IPS-NIHi7 (cell line): ENCODE measurements around the gene RGS7.
"Not testable (repeated sequence)": the region's sequence is repeated elsewhere in the genome, so short reads cannot be mapped to it uniquely, and the experiment has no call there.

Experiments used
- DNase-seq: peaks from one replicate; pipeline ENCODE4 v3.0.0; 2012; ENCODE audit warnings: mixed read lengths; ENCODE audit errors: extremely low spot score

The RGS7 gene

GRCh38 chr1:240917976-240918375 is 439.0 kb downstream of the RGS7 start:
- no peak for DNase-seq

DNA sequence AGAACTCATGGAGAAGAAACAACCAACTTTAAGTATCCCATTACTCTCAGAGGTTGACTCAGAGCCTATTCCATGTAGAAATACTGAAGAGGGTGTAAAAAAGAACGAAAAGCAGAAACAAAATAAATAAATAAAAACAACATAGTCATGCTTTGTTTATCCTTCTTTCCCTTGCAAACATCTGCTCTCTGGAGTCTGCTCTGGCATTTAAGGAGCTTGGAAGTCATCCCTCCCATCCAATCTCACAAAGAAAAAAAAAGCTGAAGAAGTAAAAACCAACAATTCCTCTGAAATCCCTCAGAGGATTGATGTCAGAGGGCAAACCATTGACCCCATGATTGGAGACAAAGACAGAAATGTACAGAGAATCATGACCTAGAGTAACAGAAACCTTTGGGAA is 442.5 kb downstream of the RGS7 start:
- no peak for DNase-seq

DNA sequence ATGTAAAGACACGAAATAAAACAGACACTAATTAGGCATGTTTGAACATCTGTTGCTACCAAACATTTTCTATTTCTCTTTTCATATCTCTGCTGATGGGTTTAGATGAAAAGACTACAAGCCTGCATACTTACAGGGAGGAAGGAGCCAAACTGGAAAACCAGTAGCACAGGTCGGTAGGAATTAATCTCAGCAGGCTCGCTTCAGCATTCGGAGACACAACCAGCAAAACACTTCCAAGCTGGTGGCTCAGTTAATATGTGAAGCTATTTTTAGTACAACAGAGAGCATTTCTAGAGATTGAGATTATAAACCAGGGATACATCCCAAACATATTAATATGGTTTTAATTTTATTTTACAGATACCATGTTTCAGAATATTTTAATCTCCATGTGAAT is 444.2 kb downstream of the RGS7 start:
- no peak for DNase-seq

GRCh38 chr1:240909701-240910457 is 447.1 kb downstream of the RGS7 start:
- DNase-seq, result no peak

DNA sequence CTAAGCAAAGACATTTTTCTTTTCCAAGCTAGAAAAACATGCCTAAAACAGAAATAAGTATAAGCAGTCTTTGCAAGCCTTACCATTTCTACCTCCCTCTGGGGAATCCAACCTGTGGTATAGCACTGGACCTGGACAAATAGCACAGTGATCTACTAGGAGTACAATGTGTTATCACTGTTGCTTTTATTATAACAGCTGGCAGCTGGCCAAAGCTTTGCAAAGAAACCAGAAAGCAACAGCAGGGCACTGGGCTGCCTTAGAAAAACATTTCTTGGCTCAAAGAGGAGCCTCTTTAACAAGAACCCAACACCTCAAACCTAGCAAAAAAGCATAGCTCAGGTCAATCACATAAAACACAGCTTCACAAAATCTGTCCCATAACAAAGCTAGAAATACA is 450.5 kb downstream of the RGS7 start:
- DNase-seq, result no peak

DNA sequence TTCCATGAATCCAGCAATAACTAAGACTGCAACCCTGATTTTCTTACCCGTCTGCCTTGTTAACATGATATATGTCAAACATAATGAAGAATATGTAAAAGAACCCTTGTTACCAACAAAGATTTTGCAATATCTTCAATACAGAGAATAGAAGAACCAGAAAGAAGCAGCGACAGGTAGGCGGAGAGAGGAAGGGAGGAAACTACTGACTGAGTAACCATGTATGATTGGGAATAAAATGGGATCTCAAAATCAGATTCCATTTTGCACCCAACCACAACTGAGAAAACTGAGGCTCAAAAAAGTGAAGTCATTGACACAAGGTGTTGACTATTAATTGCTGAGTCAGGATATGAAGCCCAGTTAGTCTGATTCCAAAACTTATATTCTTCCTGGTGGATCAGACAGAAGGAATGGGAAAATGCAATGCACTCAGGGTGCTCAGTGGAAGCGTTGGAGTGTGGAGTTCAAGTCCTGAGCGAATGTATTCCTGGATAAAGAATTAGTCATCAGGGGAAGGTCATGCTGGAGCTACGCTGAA is 451.7 kb downstream of the RGS7 start:
- DNase-seq, result no peak

DNA sequence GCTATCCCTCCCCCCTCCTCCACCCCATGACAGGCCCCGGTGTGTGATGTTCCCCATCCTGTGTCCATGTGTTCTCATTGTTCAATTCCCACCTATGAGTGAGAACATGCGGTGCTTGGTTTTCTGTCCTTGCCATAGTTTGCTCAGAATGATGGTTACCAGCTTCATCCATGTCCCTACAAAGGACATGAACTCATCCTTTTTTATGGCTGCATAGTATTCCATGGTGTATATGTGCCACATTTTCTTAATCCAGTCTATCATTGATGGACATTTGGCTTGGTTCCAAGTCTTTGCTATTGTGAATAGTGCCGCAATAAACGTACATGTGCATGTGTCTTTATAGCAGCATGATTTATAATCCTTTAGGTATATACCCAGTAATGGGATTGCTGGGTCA is 461.6 kb downstream of the RGS7 start:
- not testable (repeated sequence) for DNase-seq

- no peak for DNase-seq
These were observed 468.3 kb downstream of the RGS7 start for GRCh38 chr1:240888787-240889048.

- peak; percentile 85 for DNase-seq
These were observed 468.8 kb downstream of the RGS7 start for GRCh38 chr1:240888039-240888786.

- no peak for DNase-seq
These were observed 473.5 kb downstream of the RGS7 start for GRCh38 chr1:240883490-240883889.

DNA sequence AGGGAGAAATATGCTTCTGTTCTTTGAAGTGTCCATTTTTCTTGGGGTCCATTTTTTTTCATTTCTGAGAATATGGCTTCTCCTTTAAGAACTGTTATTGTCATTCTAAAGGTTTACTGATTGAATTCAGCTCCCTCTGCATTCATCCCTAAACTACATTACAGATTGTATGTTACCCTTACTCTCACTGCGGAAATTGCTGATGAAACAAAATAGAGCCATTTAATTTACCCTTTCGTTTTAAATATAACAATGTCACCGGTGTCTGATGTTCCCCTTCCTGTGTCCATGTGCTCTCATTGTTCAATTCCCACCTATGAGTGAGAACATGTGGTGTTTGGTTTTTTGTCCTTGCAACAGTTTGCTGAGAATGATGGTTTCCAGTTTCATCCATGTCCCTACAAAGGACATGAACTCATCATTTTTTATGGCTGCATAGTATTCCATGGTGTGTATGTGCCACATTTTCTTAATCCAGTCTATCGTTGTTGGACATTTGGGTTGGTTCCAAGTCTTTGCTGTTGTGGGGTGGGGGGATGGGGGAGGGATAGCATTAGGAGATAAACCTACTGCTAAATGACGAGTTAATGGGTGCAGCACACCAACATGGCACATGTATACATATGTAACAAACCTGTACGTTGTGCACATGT is 474.2 kb downstream of the RGS7 start:
- not testable (repeated sequence) for DNase-seq

DNA sequence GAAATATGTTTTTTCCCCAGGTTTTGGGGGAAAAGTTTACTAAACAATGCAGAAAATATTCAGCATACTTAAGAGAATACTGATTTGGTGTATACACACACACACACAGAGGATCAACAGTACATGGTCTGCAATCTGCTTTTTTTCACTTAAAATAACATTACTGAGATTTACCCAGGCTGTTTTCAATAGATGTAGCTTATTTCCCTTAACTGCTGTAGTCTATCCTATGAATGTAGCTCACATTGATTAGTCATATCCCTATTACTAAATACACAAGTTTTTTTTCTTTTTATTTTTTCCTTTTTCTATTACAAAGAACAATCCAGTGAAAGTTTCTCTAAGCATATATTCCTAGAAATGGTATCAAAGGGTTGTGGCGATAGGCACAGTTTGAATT is 478.4 kb downstream of the RGS7 start:
- DNase-seq, result no peak

DNA sequence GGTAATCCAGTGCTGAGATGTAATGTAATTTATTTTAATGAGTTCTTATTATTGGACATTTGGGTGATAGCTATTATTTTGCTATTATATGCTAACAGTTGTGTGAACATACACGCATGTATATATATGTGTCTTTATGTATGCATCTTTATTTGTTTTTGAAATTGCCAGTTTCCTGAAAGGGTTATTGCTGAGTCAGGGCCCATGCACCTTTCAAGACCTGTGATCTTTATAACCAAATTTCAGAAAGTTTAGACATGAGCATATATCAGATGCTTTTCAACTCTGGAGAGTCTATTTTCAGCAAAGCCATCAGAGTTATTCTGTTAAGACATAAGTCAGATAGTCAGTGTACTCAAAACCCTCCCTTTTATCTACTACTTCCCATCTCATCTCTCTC is 479.4 kb downstream of the RGS7 start:
- no peak for DNase-seq

GRCh38 chr1:240876071-240876470 is 480.9 kb downstream of the RGS7 start:
- no peak for DNase-seq

GRCh38 chr1:240869071-240869470 is 487.9 kb downstream of the RGS7 start:
- DNase-seq, result no peak

- no peak for DNase-seq
These were observed 490.3 kb downstream of the RGS7 start for GRCh38 chr1:240866724-240867123.

- no peak for DNase-seq
These were observed 497.0 kb downstream of the RGS7 start for GRCh38 chr1:240860023-240860422.

DNA sequence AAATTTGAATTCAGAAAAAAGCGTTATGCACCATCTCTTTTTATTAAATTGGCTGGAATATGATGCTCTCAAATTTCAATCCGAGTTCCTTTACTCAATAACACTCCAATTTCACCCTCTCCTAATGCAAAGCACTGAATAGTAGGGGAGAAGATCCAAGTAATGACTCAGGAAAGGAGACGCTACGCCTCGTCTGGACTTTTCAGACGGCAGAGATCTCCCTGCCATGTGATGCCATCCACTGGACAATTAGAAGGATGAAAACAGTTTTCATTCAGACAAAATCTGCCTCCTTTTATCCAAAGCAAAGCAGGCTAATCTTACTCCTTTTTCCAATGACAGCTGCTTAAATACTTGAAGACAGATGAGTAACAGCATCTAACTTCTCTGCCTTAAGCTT is 502.6 kb downstream of the RGS7 start:
- no peak for DNase-seq

- DNase-seq, result no peak
These were observed 509.7 kb downstream of the RGS7 start for GRCh38 chr1:240847325-240847724.

GRCh38 chr1:240844486-240844885 is 512.5 kb downstream of the RGS7 start:
- DNase-seq, result no peak

- no peak for DNase-seq
These were observed 513.2 kb downstream of the RGS7 start for GRCh38 chr1:240843798-240844197.

- DNase-seq, result no peak
These were observed 520.7 kb downstream of the RGS7 start for GRCh38 chr1:240836271-240836670.

DNA sequence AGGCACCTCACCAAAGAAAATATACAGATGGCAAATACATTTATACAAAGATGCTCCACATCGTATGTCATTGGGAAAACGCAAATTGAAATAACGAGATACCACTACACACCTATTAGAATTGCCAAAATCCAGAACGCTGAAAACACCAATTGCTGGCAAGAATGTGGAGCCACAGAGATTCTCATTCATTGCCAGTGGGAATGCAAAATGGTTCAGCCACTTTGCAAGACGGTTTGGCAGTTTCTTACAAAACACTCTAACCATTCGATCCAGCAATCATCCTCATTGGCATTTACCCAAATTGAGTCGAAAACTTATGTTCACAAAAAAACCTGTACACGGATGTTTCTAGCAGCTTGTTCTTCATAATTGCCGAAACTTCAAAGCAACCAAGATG is 521.7 kb downstream of the RGS7 start:
- no peak for DNase-seq
